ENCODE data around the gene SMIM22.

Gene SMIM22

DNA sequence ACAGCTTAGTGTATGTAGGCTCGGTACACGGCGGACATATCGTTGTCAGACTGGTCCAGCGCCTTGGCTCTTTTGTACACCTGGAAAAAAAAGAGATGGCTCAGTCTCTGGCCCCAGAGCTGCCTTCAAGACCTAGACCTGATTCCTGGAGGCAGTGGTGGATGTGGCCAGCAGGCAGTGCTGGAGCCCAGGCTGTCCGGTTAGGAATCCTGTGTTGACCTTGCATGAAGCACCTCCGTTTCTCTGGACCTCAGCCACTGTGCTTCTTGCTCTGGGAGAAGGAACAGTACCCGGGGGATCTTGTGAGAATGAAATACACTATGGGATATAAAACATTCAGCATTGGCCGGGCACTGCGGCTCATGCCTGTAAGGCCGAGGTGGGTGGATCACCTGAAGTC lies 10.1 kb downstream of the SMIM22 start:
- peak overlapping the region in 1 of 3 experiments; percentile 15 for H3K4me3 Mint-ChIP-seq
- TF ChIP-seq CTCF (IDR thresholded peaks at IDR 0.05; ENCODE audit: unreplicated experiment in 3 of 3) = no peak
- H3K4me1 Mint-ChIP-seq = peaks cover 20% of the 10 kb centered on the region
- H3K9me3 Mint-ChIP-seq = no peaks in the 10 kb centered on the region
- H3K27me3 Mint-ChIP-seq (ENCODE audit: low read depth) = no peaks in the 10 kb centered on the region
- H3K36me3 Mint-ChIP-seq (ENCODE audit: low read depth) = peaks cover 30% of the 10 kb centered on the region
- H3K27ac Mint-ChIP-seq = peak overlapping the region; percentile 55 to 94 (median 64)

DNA sequence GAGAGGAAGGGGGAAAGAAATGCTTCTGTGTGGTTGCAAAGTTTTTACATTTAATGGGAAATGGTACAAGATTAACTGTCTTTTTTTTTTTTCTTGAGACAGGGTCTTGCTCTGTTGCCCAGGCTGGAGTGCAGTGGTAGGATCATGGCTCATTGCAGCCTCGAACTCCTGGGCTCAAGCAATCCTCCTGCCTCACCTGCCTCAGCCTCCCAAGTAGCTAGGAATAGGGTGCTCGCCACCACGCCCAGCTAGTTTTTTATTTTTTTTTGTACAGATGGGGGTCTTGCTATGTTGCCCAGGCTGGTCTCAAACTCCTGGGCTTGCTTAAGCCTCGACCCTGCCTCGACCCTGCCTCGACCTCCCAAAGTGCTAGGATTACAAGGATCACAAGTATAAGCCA lies 11.1 kb downstream of the SMIM22 start:
- no peaks in the 10 kb centered on the region for H3K9me3 Mint-ChIP-seq
- no peak overlapping the region for H3K27ac Mint-ChIP-seq
- no peak for TF ChIP-seq CTCF (IDR thresholded peaks at IDR 0.05; ENCODE audit: unreplicated experiment in 3 of 3)
- H3K4me1 Mint-ChIP-seq = peaks cover 15% of the 10 kb centered on the region
- no peak overlapping the region for H3K4me3 Mint-ChIP-seq
- no peaks in the 10 kb centered on the region for H3K27me3 Mint-ChIP-seq (ENCODE audit: low read depth)
- peaks cover 34% of the 10 kb centered on the region for H3K36me3 Mint-ChIP-seq (ENCODE audit: low read depth)

- no peak for TF ChIP-seq CTCF (IDR thresholded peaks at IDR 0.05; ENCODE audit: unreplicated experiment in 3 of 3)
- Mint-ChIP-seq H3K9me3 (no peaks in the 10 kb centered on the region), H3K27ac (no peak overlapping the region), H3K27me3 (ENCODE audit: low read depth) (no peaks in the 10 kb centered on the region), H3K4me1 (no peaks in the 10 kb centered on the region), H3K36me3 (ENCODE audit: low read depth) (peaks cover 57% of the 10 kb centered on the region), H3K4me3 (no peak overlapping the region)
Observed at GRCh38 chr16:4811242-4811641, 16.1 kb downstream of the SMIM22 start.

- TF ChIP-seq CTCF (IDR thresholded peaks at IDR 0.05; ENCODE audit: unreplicated experiment in 3 of 3) = no peak
- no peaks in the 10 kb centered on the region for H3K4me1 Mint-ChIP-seq
Observed at GRCh38 chr16:4811773-4812172, 16.6 kb downstream of the SMIM22 start.

DNA sequence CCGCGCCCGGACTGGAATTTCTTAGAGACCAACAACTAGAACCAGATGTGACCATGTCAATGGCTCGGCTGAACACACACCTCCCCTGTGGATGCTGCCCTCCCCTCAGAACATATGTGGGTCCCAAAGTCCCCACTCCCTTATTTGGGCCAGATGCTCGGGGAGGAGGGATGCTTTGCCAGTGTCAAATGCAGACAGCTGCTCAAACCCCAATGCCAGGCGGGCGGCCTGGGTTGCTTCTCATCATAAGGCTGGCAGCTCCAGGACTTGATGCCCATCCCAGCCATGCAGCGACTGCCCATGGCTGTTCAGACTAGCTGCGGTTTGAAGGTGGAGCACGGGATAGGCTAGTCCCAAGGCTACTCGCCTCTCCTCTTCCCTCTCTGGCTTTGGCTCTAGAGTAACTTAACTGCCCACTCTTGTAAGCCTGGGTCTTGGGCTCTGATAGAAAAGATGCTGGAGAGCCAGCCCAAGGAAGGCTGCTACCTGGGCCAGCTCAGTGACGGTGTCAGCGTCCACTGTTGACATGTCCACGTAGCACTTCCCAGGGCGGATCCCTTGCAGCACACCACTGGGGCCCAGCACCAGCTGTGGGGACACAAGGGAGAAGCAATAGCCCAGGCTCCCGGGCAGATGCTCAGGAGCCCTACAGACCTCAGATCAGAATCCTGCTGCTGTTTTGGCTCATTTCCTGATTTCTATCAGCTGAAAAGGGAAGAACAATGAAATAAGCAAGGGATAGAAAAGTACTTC lies 18.3 kb downstream of the SMIM22 start:
- H3K4me1 Mint-ChIP-seq = no peaks in the 10 kb centered on the region

More at GRCh38 chr16:4811773-4812172, 16.6 kb downstream of the SMIM22 start:
- no peak overlapping the region for H3K4me3 Mint-ChIP-seq
- no peak overlapping the region for H3K27ac Mint-ChIP-seq
- H3K27me3 Mint-ChIP-seq (ENCODE audit: low read depth) = no peaks in the 10 kb centered on the region
- H3K36me3 Mint-ChIP-seq (ENCODE audit: low read depth) = peaks cover 62% of the 10 kb centered on the region
- no peaks in the 10 kb centered on the region for H3K9me3 Mint-ChIP-seq

More for the DNA sequence above, 18.3 kb downstream of the SMIM22 start:
- no peaks in the 10 kb centered on the region for H3K27me3 Mint-ChIP-seq (ENCODE audit: low read depth)
- no peak for TF ChIP-seq CTCF (IDR thresholded peaks at IDR 0.05; ENCODE audit: unreplicated experiment in 3 of 3)
- no peaks in the 10 kb centered on the region for H3K9me3 Mint-ChIP-seq
- no peak overlapping the region for H3K27ac Mint-ChIP-seq
- peaks cover 60% of the 10 kb centered on the region for H3K36me3 Mint-ChIP-seq (ENCODE audit: low read depth)
- no peak overlapping the region for H3K4me3 Mint-ChIP-seq
